Osteoblast (primary cell): ENCODE results near the gene MICAL3. TPM values are rescaled to one million over a fixed set of nuclear protein-coding genes. Genes with fewer than 3 reads are reported as not detected.
A peak's percentile ranks its signal among the peaks of the same experiment; 100 is the strongest.

ENCODE experiments used
- DNase-seq: peaks from one replicate; pipeline ENCODE4 v3.0.0; 2011; ENCODE audit warnings: low spot score, mixed read lengths; ENCODE audit not compliant: insufficient read length; ENCODE audit errors: missing footprints
- H2AFZ ChIP-seq: 2 replicates; pipeline ENCODE4 v1.6.0; 2011; ENCODE audit warnings: mild to moderate bottlenecking, low read length
- H3K27ac ChIP-seq: 2 replicates; pipeline ENCODE4 v1.5.1; 2011; ENCODE audit warnings: mild to moderate bottlenecking, low read depth, low read length, moderate library complexity
- H3K27me3 ChIP-seq: 2 replicates; pipeline ENCODE4 v1.6.0; 2012; ENCODE audit warnings: mild to moderate bottlenecking, control low read depth, inconsistent platforms, low read length, moderate library complexity; ENCODE audit not compliant: insufficient read depth
- H3K36me3 ChIP-seq: 2 replicates; pipeline ENCODE4 v1.5.1; 2011; ENCODE audit warnings: mild to moderate bottlenecking, low read length, control low read depth, moderate library complexity; ENCODE audit not compliant: insufficient read depth
- H3K4me1 ChIP-seq: 2 replicates; pipeline ENCODE4 v1.5.1; 2011; ENCODE audit warnings: mild to moderate bottlenecking, low read length, control low read depth, moderate library complexity; ENCODE audit not compliant: insufficient read depth
- H3K4me2 ChIP-seq: 2 replicates; pipeline ENCODE4 v1.6.0; 2011; ENCODE audit warnings: mild to moderate bottlenecking, low read length; ENCODE audit not compliant: insufficient read depth
- H3K4me3 ChIP-seq: fragments of 200-600 bp; sonication (generic); 3 replicates; pipeline ENCODE4 v1.5.1; 2012; ENCODE audit warnings: mild to moderate bottlenecking, low read length, inconsistent platforms; ENCODE audit not compliant: insufficient read depth
- H3K79me2 ChIP-seq: 2 replicates; pipeline ENCODE4 v1.6.0; 2012; ENCODE audit warnings: mild to moderate bottlenecking, low read length, control low read depth, inconsistent platforms; ENCODE audit not compliant: insufficient read depth
- H3K9me3 ChIP-seq: 2 replicates; pipeline ENCODE4 v1.5.1; 2011; ENCODE audit warnings: low read depth, low read length, control low read depth
- H4K20me1 ChIP-seq: 2 replicates; pipeline ENCODE4 v1.6.0; 2012; ENCODE audit warnings: mild to moderate bottlenecking, low read length, control low read depth; ENCODE audit not compliant: insufficient read depth
- total RNA-seq: library from RNA; depleted of rRNA; stranded (reverse); fragments of >200 nt; gene quantifications from 2 replicates; pipeline ENCODE4 v1.2.3, GENCODE V29; 2012
- TF ChIP-seq, protein P1 (sequence below): IDR thresholded peaks from 2 replicates; pipeline ENCODE4 v1.5.1; 2011; ENCODE audit warnings: mild to moderate bottlenecking, low read depth, low read length, moderate library complexity; ENCODE audit errors: extremely low read depth

MICAL3 gene
- total RNA-seq, 1 donor: 35.1 TPM

DNA sequence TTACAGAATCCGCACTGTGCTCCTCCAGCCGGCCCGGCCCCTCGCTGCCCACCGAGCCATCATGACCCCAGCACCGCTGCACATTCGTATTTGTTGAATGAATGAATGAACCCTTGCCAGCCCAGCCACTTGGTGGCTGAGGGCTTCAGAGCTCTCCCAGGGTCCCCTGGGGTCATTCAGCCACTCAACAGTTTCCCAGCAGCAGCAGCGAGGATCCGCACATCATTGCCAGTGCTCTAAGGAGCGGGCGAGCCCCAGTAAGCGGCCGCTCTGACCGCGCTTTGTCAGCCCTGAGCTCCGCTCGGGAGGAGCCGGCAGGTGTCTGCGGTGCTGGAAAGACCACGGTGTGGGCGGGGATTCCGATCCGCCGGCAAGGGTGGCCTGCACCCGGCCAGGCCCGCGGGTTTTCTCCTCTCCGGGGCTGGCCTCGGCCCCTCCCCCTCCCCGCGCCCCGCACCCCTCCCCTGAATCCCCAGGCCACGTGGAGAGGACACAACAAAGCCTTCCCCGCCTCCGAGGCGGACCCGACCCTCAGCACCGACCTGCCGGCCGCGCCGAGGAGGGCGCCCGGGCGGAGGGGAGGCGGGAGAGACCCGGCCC is 250.7 kb downstream of the MICAL3 start:
- Histone ChIP-seq H2AFZ (peak overlapping the region; percentile 29), H3K36me3 (no peaks in the 10 kb centered on the region), H3K27me3 (peaks cover 2% of the 10 kb centered on the region), H3K9me3 (no peaks in the 10 kb centered on the region), H3K27ac (no peak overlapping the region), H4K20me1 (peaks cover 21% of the 10 kb centered on the region), H3K4me3 (peak overlapping the region; percentile 78), H3K79me2 (peaks cover 19% of the 10 kb centered on the region), H3K4me2 (peak overlapping the region; percentile 92), H3K4me1 (peaks cover 18% of the 10 kb centered on the region)
- TF ChIP-seq, protein P1, sequence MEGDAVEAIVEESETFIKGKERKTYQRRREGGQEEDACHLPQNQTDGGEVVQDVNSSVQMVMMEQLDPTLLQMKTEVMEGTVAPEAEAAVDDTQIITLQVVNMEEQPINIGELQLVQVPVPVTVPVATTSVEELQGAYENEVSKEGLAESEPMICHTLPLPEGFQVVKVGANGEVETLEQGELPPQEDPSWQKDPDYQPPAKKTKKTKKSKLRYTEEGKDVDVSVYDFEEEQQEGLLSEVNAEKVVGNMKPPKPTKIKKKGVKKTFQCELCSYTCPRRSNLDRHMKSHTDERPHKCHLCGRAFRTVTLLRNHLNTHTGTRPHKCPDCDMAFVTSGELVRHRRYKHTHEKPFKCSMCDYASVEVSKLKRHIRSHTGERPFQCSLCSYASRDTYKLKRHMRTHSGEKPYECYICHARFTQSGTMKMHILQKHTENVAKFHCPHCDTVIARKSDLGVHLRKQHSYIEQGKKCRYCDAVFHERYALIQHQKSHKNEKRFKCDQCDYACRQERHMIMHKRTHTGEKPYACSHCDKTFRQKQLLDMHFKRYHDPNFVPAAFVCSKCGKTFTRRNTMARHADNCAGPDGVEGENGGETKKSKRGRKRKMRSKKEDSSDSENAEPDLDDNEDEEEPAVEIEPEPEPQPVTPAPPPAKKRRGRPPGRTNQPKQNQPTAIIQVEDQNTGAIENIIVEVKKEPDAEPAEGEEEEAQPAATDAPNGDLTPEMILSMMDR: no peak
- DNase-seq: peak; percentile 96

DNA sequence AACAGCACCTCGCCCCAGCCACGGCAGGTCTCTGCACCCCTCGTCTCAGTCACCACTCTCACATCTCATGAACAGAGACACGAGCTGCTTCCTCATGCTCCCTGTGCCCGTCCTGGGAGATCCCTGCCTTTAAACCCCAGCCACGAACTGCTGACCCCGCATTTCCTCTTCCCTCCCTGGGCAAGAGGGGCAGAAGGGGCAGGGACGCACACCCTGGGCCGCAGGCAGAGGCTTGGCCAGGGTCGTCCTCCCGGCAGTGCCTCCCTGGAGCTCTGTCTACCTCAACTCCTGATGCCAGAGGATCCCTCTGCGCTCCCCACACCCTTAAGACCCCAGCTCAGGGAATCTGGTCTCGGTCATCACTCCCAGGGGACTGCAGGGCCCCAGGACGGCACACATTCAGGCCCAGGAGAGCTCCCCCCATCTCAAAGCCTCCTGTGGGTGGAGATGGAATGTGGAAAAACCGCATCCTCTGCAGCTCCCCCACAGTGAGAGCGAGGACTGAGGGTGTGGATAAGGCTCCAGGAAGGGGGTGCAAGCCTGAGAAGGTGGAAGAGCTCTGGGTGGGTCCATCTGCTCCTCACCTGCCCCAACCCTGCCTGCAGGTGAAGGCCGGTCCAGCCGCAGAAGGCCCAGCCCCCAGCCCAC is 251.3 kb downstream of the MICAL3 start:
- TF ChIP-seq, protein P1: no peak
- H3K4me1 ChIP-seq: peaks cover 18% of the 10 kb centered on the region
- H2AFZ ChIP-seq: peak overlapping the region; percentile 29
- H3K27ac ChIP-seq: no peak overlapping the region
- H3K4me2 ChIP-seq: peak overlapping the region; percentile 92
- H4K20me1 ChIP-seq: peaks cover 22% of the 10 kb centered on the region
- peaks cover 19% of the 10 kb centered on the region for H3K79me2 ChIP-seq
- no peaks in the 10 kb centered on the region for H3K9me3 ChIP-seq
- peak overlapping the region; percentile 78 for H3K4me3 ChIP-seq
- H3K27me3 ChIP-seq: peaks cover 2% of the 10 kb centered on the region
- H3K36me3 ChIP-seq: no peaks in the 10 kb centered on the region
- DNase-seq: peak; percentile 97

DNA sequence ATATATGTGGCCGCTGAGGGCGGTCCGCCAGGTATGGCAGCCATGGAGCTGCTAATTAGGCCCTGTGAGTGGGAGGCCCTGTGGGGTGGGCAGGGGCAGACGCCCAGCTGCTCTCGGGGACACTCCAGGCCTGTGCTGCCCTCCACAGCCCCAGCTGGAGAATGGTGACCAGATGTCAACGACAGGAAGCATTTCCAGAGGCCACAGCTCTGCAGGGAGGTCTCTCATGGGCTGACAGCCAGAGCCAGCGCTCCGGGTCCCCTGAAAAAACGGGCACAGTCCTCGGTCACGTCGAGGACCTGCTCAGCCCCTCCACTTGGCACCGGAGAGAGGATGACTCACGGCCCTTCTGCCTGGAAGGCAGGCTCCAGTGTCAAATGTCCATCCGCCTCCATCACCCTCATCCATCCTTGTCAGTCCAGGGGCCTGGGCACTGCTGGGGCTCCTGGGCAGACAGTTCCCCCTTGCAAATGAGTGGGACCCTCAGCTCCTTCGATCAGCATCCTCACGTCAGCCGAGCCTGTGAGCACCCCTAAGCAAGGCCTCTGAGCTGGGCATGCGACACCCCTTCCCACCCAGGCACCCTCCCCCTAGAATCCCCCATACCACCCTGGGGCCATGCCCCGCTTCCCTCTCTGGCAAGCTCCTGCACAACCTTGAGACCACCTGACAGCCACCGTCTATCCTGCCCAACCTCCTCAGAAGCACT is 252.0 kb downstream of the MICAL3 start:
- Histone ChIP-seq H3K79me2 (peaks cover 19% of the 10 kb centered on the region), H2AFZ (no peak overlapping the region), H3K27me3 (peaks cover 2% of the 10 kb centered on the region), H3K4me2 (peak overlapping the region; percentile 92), H4K20me1 (peaks cover 25% of the 10 kb centered on the region), H3K27ac (no peak overlapping the region), H3K4me3 (peak overlapping the region; percentile 78), H3K9me3 (no peaks in the 10 kb centered on the region), H3K36me3 (no peaks in the 10 kb centered on the region), H3K4me1 (peaks cover 18% of the 10 kb centered on the region)
- DNase-seq: peak; percentile 95
- TF ChIP-seq, protein P1: no peak
